HG03103 (cell line): ENCODE measurements around the gene MCM10.
"Not testable (repeated sequence)": the region's sequence is repeated elsewhere in the genome, so short reads cannot be mapped to it uniquely, and the experiment has no call there.

ENCODE experiments used
- ATAC-seq: cut with Tn5 transposase; IDR thresholded peaks from one replicate; pipeline ENCODE4 v1.9.1; 2021; ENCODE audit warnings: low read depth; ENCODE audit not compliant: unreplicated experiment

Gene MCM10

GRCh38 chr10:13160934-13161856 is at the start of gene MCM10:
Gene MCM10 (plus strand): TSS chr10:13161558. CDS start chr10:13164203, 2,645 bp downstream.
- ATAC-seq = peak; percentile 100

DNA sequence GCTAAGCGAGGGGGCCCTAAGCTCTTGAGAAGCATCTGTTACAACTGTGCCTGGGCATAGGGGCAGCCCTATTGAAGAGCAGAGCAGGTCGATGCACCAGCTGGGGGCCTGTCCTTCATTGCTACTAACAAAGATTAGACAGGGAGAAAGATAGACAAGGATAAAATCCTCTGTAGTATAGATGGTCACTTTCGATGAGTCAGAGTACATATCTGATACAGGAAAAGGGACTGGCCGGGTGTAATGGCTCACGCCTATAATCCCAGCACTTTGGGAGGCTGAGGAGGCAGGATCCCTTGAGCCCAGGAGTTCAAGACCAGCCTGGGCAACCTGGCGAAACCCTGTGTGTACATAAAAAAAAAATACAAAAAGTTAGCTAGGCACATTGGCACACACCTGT is 47.8 kb upstream of the MCM10 start:
- ATAC-seq = no peak

- no peak for ATAC-seq
Measured at GRCh38 chr10:13115832-13116803, 45.2 kb upstream of the MCM10 start.

DNA sequence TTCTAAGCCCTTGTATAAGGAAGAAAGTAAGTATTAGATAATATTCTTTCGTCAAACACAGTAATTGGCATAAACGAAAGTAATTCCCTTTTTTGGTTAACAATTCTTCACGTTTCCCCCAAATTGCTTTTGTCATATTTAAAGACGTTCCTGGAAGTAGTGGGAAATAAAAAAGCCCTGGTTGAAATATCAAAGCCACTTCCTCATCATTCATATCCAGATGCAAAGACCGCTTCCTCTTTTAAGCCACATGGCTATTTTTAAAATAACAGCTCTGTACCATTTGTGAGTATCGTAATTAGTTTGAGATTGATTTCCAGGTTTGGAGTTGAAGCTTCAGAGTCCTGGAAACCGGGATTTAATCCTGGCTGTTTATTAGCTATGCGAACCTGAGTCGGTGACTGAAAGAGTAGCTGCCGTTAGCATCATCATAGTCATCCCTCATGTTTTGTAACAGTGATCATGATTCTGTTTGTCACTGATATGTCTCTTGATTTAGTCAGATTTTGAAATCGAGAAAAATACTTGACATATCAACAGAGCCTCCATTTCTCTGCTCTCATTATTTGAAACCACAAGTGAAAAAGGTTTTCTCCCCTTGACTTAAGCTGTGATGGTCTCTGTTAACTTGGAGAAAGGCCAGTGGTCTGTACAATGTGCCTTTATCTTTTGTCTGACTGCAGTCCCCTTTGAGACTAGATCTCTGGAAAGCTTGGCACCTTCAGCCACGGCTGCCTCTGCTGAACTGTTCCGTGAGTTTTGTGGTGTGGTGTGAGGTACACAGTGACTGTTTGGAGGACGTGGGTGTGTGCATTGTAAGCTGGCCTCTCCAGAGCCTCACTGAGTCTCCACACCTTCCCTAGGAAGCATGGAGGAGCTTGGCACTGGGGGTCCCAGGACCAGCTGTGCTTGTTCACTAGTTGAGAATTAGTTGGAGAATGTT is 43.2 kb upstream of the MCM10 start:
- no peak for ATAC-seq

DNA sequence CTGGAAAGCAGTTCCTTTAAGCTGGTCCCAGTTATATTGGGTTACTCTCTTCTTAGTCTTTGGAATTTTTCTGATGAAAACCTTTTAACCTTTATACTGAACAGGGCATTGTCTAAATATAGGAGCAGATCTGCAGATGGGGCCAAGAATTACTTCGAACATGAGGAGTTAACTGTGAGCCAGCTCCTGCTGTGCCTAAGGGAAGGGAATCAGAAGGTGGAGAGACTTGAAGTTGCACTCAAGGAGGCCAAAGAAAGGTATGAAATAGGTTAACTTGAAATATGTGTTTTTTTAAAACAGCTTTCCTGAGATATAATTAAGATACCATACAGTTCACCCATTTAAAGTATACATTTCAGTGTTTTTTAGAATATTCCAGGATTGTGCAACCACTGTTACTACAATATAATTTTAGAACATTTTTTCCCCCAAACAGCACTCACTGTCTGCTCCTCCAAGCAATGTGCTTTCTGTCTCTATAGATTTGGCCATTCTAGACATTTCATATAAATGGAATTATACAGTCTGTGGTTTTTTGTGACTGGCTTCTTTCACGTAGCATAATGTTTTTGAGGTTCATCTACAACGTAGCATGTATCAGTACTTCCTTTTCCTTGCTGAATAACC is 42.5 kb upstream of the MCM10 start:
- ATAC-seq = no peak

DNA sequence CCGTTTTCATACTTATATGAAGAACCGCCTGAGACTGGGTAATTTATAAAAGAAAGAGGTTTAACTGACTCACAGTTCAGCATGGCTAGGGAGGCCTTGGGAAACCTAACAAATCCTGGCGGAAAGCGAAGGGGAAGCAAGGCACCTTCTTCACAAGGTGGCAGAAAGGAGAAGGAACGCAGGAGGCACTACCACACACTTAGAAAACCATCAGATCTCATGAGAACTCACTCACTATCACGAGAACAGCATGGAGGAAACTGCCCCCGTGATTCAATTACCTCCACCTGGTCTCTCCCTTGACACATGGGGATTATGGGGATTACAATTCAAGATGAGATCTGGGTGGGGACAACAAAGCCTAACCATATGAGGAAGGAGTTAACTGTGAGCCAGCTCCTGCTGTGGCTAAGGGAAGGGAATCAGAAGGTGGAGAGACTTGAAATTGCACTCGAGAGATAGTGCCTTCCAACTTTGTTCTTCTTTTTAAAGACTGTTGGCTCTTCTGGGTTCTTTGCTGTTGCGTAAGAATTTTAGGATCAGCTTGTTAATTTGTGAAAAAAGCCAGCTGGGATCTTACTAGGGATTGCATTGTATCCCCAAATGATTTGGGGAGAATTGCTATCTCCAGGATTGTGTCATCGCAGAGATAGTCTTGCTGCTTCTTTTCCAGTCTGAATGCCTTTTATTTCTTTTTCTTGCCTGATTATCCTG is 40.4 kb upstream of the MCM10 start:
- no peak for ATAC-seq

DNA sequence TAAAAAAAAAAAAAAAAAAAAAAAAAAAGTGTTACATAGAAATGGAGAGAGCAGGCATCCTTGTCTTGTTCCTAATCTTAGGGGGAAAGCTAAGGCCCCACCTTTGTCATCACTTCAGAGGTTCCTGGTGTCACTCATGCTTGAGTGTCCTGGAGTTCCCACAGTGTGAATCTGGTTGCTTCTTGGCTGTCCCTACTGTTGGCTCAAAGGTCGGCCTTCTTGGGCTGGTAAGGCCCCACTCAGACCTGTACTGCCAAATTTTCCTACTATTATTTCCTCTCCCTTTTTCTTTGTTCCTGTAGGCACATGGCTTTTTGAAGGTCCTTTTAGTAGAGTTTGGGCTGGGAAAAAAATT is 39.9 kb upstream of the MCM10 start:
- no peak for ATAC-seq

GRCh38 chr10:13136651-13137050 is 24.7 kb upstream of the MCM10 start:
- no peak for ATAC-seq

DNA sequence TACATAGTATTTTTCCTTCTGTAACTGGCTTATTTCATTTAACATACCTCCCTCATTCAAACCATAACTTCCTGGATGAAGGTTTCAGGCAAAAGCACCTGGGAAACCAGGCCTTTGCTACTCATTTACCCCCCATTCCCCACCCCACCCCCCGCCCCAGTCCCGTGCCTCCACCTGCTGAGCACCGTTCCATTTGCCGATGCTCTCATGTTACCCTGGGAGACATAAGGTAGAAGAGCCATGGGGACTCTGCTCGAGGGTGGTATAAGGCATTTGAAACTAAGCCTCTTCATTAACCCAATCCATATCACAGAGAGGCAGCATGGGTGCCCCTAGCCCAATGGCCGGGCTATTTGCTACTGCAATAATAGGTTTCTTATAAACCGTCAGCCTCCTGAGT is 22.2 kb upstream of the MCM10 start:
- no peak for ATAC-seq

GRCh38 chr10:13139676-13140075 is 21.7 kb upstream of the MCM10 start:
- ATAC-seq = no peak

- ATAC-seq = no peak
Measured at GRCh38 chr10:13140627-13141190, 20.6 kb upstream of the MCM10 start.

DNA sequence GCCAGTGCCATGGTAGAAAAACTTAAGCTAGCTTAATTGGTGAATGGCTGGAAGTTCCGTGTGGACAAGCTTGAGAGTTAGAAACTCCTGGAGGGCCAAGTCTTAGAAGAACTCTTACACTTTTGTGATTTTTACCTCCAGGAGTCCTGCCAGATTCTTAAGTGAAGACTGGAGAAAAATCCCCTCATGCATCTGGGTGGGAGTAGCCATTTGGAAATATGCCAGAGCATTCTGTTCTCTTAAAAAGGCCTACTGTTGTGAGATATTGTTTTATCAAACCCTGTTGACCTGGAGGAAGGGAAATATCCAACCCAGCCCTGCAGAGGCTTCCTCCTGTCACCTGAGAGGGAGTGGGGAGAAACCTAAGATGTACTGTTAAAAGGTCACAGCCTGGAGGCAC is 17.6 kb upstream of the MCM10 start:
- no peak for ATAC-seq

- ATAC-seq = no peak
Measured at GRCh38 chr10:13144814-13145213, 16.5 kb upstream of the MCM10 start.

- ATAC-seq = no peak
Measured at GRCh38 chr10:13146379-13146778, 15.0 kb upstream of the MCM10 start.

DNA sequence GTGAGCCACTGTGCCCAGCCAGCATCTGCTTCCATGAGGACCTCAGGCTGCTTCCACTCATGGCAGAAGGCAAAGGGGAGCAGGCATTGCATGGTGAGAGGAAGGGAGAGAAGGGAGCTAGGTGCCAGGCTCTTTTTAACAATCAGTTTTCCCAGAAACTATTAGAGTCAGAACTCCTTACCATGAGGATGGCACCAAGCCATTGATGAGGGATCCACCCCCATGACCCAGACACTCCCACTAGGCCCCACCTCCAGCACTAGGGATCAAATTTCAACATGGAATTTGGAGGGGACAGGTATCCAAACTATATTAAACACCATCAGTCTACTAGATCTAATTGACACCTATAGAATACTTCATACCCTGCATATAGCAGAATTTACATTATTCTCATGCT is 14.2 kb upstream of the MCM10 start:
- no peak for ATAC-seq

DNA sequence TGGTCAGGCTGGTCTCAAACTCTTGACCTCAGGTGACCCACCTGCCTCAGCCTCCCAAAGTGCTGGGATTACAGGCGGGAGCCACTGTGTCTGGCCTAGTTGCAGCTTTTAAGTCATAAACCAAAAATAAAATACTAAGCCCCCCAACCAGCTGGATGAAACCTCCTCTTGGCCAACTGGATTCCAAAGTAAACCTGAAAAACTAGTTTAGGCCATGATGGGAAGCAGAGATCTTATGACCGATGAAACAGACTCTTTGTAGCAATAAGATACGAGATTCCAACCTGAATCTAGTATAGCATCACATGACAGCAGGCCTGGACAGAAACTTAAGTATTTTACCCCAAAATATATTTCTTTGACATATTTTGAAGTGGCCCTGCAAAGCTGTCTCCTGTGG is 9.1 kb upstream of the MCM10 start:
- ATAC-seq = no peak

DNA sequence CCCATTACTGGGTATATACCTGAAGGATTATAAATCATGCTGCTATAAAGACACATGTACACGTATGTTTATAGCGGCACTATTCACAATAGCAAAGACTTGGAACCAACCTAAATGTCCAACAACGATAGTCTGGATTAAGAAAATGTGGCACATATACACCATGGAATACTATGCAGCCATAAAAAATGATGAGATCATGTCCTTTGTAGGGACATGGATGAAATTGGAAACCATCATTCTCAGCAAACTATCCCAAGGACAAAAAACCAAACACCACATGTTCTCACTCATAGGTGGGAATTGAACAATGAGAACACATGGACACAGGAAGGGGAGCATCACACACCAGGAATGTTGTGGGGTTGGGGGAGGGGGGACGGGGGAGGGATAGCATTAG is 5.5 kb upstream of the MCM10 start:
- ATAC-seq = not testable (repeated sequence)

GRCh38 chr10:13158401-13158800 is 3.0 kb upstream of the MCM10 start:
- no peak for ATAC-seq

GRCh38 chr10:13161857-13162271 is 506 bp downstream of the MCM10 start:
- no peak for ATAC-seq
